Breast epithelium (tissue), 3 donors: ENCODE results near the gene DYNLT1.

Source experiments
- CTCF ChIP-seq, 3 donors: fragments of 450-650 bp; IDR thresholded peaks; one replicate each; pipeline ENCODE4 v1.5.1; 2016 to 2017; ENCODE audit warnings: antibody characterized with exemption in 3 of 3, mild to moderate bottlenecking in 3 of 3, moderate library complexity in 3 of 3
- POLR2A ChIP-seq: fragments of 450-650 bp; IDR thresholded peaks from one replicate; pipeline ENCODE4 v1.6.1; 2016; ENCODE audit warnings: antibody characterized with exemption, mild to moderate bottlenecking, moderate library complexity
- POLR2AphosphoS5 ChIP-seq, 3 donors: sonication (generic); formaldehyde crosslinking; IDR thresholded peaks; one replicate each; pipeline ENCODE4 v1.6.1; 2017; ENCODE audit warnings: antibody characterized with exemption in 3 of 3

DNA sequence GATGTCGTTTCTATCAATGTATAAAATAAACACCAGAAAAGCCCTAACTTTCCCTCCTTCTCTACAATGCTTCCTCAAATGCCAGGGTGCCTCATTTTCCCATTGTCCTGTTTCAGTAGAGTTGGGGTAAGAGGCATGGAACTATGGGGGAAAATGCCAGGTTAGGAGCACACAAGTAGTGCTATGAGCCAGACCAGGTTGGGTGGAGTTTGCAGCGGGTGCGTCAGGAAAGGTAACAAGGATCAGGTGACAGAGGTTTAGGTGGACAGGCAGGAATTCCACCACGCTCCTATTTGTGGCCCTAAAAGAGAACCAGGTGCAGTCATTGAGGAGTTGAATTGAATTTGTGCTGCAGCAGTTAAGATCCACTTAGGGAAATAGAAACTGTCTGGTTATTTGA is 41.8 kb upstream of the DYNLT1 start:
- TF ChIP-seq CTCF (IDR thresholded peaks at IDR 0.05) (no peak), POLR2A (no peak), POLR2AphosphoS5 (IDR thresholded peaks at IDR 0.05) (no peak)
